ENCODE data around the gene TMEM72. TPM values are rescaled to one million over a fixed set of nuclear protein-coding genes. Genes with fewer than 3 reads are reported as not detected.

The TMEM72 gene
- total and polyA plus RNA-seq, 2 of the 13 experiments (the other 11 are each of a cell fraction or from before 2014, with no cell fraction given) = 0.04 TPM; not detected in 1

DNA sequence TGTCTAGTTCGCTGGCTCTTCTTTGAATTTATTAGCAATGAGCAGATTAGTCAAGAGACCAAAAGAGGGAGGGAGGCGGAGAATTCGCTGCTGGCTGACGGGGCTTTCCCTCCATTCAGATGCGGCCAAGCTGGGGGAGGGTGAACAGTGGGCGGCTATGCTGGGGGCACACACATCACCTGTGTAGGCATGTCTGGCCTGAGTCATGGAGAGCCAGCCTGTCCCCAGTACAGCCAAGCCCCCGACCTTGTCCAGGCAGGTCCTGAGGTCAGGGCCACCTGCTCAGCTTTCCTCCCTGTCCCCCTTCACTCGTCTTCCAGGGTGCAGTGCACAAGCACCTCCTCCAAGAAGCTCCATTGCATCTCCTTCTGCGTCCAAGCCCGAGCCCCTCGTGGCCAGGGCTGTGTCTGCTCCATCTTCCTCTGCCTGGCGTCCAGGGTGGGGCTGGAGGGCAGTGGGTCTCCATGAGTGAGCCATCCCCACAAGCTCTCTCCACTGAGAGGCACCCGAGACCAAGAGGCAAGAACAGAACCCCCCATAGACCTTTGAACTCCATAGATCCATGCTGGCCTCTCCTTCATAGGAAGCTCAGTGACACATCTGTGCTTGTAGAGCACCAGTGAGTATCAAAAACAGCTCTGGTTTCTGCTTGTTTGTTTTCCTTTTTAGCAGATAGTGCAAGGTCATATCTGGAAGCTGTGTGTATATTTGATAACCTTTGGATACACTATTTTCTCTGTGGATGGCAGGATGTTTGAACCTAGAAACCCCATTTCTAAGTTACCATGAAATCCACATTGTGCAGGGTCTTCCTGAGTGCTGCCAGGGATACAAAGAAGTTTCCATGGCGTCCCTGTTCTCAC, 69.4 kb downstream of the TMEM72 start (continued):
- TF ChIP-seq ZNF687 (CRISPR knock-in tag; IDR thresholded peaks at IDR 0.05) = peak; percentile 95
- peak; percentile 34; the same call in 1 of the 2 replicates for TF ChIP-seq AKAP8 (CRISPR knock-in tag; IDR thresholded peaks at IDR 0.05)
- TF ChIP-seq HMG20B (CRISPR knock-in tag; conservative IDR thresholded peaks at IDR 0.05) = 0 out of 2 replicates have a peak, but pooled peaks have one; percentile 48
- TF ChIP-seq ZFP82 (CRISPR knock-in tag; IDR thresholded peaks at IDR 0.05; ENCODE audit: borderline replicate concordance) = no peak
- TF ChIP-seq ZNF672 (CRISPR knock-in tag; IDR thresholded peaks at IDR 0.05) = no peak
- TF ChIP-seq, protein P1, sequence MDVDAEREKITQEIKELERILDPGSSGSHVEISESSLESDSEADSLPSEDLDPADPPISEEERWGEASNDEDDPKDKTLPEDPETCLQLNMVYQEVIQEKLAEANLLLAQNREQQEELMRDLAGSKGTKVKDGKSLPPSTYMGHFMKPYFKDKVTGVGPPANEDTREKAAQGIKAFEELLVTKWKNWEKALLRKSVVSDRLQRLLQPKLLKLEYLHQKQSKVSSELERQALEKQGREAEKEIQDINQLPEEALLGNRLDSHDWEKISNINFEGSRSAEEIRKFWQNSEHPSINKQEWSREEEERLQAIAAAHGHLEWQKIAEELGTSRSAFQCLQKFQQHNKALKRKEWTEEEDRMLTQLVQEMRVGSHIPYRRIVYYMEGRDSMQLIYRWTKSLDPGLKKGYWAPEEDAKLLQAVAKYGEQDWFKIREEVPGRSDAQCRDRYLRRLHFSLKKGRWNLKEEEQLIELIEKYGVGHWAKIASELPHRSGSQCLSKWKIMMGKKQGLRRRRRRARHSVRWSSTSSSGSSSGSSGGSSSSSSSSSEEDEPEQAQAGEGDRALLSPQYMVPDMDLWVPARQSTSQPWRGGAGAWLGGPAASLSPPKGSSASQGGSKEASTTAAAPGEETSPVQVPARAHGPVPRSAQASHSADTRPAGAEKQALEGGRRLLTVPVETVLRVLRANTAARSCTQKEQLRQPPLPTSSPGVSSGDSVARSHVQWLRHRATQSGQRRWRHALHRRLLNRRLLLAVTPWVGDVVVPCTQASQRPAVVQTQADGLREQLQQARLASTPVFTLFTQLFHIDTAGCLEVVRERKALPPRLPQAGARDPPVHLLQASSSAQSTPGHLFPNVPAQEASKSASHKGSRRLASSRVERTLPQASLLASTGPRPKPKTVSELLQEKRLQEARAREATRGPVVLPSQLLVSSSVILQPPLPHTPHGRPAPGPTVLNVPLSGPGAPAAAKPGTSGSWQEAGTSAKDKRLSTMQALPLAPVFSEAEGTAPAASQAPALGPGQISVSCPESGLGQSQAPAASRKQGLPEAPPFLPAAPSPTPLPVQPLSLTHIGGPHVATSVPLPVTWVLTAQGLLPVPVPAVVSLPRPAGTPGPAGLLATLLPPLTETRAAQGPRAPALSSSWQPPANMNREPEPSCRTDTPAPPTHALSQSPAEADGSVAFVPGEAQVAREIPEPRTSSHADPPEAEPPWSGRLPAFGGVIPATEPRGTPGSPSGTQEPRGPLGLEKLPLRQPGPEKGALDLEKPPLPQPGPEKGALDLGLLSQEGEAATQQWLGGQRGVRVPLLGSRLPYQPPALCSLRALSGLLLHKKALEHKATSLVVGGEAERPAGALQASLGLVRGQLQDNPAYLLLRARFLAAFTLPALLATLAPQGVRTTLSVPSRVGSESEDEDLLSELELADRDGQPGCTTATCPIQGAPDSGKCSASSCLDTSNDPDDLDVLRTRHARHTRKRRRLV (CRISPR knock-in tag; IDR thresholded peaks at IDR 0.05) = 0 out of 2 replicates have a peak, but pooled peaks have one; percentile 25
- 0 out of 2 replicates have a peak, but pooled peaks have one; percentile 41 for TF ChIP-seq SRF (IDR thresholded peaks at IDR 0.05; ENCODE audit: low read depth, low read length)
- TF ChIP-seq HHEX (CRISPR knock-in tag; IDR thresholded peaks at IDR 0.05) = peak; percentile 66; the same call in 1 of the 2 replicates
- TF ChIP-seq THRA (CRISPR knock-in tag; IDR thresholded peaks at IDR 0.05; ENCODE audit: borderline replicate concordance) = peak; percentile 63; the same call in 1 of the 2 replicates
- TF ChIP-seq SOX13 (IDR thresholded peaks at IDR 0.05) = no peak
- peak in 1 of 2 experiments; percentile 85; a peak in 2 of 4 replicates for TF ChIP-seq SOX13 (CRISPR knock-in tag; conservative IDR thresholded peaks at IDR 0.05 in 1 of 2, IDR thresholded peaks at IDR 0.05 in 1 of 2)
- TF ChIP-seq, protein P2, sequence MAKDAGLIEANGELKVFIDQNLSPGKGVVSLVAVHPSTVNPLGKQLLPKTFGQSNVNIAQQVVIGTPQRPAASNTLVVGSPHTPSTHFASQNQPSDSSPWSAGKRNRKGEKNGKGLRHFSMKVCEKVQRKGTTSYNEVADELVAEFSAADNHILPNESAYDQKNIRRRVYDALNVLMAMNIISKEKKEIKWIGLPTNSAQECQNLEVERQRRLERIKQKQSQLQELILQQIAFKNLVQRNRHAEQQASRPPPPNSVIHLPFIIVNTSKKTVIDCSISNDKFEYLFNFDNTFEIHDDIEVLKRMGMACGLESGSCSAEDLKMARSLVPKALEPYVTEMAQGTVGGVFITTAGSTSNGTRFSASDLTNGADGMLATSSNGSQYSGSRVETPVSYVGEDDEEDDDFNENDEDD (CRISPR knock-in tag; IDR thresholded peaks at IDR 0.05; ENCODE audit: borderline replicate concordance) = no peak
- no peak for TF ChIP-seq FOXP1 (IDR thresholded peaks at IDR 0.05)
- peak; percentile 94 for TF ChIP-seq FOXP1 (CRISPR knock-in tag; IDR thresholded peaks at IDR 0.05)
- TF ChIP-seq HOXA9 (CRISPR knock-in tag; IDR thresholded peaks at IDR 0.05; ENCODE audit: borderline replicate concordance) = no peak
- 0 out of 2 replicates have a peak, but pooled peaks have one; percentile 25 for TF ChIP-seq FOXC1 (CRISPR knock-in tag; IDR thresholded peaks at IDR 0.05; ENCODE audit: borderline replicate concordance)
- no peak for TF ChIP-seq CEBPB (IDR thresholded peaks at IDR 0.05; ENCODE audit: borderline replicate concordance, low read depth, low read length)
